H1 (cell line): ENCODE results near the gene VPS35L. TPM values are rescaled to one million over a fixed set of nuclear protein-coding genes. Genes with fewer than 3 reads are reported as not detected.

ENCODE experiments used
- CTCF ChIA-PET: fragments of 300-600 bp; sonication (Branson Sonifier 250); formaldehyde crosslinking; loops from one replicate; lab custom pipeline; 2021; ENCODE audit not compliant: partially characterized antibody; lab: Charles Lee
- POLR2A ChIA-PET: fragments of 300-600 bp; sonication (Branson Sonifier 250); formaldehyde crosslinking; loops from one replicate; lab custom pipeline; 2021; ENCODE audit warnings: inconsistent platforms; ENCODE audit not compliant: partially characterized antibody; lab: Charles Lee
- DNase-seq, 2 experiments: peaks; one replicate each; pipeline versions ENCODE4 v3.0.0 to v3.0.0-alpha.2; 2010 to 2022; ENCODE audit warnings: low spot score in 2 of 2, low read depth in 1 of 2, mixed read lengths in 1 of 2
- FAIRE-seq: peaks from 2 replicates; lab custom pipeline; 2011; peaks lifted over from hg19 to GRCh38; lab: Jason Lieb, UNC
- H2AFZ ChIP-seq: 2 replicates; pipeline ENCODE4 v1.8.1; 2012; ENCODE audit warnings: low read length, inconsistent platforms
- H2AK5ac ChIP-seq: 2 replicates; pipeline ENCODE4 v1.6.1; 2013; ENCODE audit warnings: low read depth, low read length
- H2BK120ac ChIP-seq: replicated peaks from 2 replicates; pipeline ENCODE3; 2013; ENCODE audit warnings: low read depth, low read length, inconsistent platforms
- H2BK12ac ChIP-seq: 2 replicates; pipeline ENCODE4 v1.6.1; 2013; ENCODE audit warnings: low read depth, low read length
- H2BK15ac ChIP-seq: 2 replicates; pipeline ENCODE4 v1.6.1; 2013; ENCODE audit warnings: low read length
- H2BK20ac ChIP-seq: 2 replicates; pipeline ENCODE4 v1.6.1; 2013; ENCODE audit warnings: low read length
- H2BK5ac ChIP-seq: 2 replicates; pipeline ENCODE4 v1.6.1; 2013; ENCODE audit warnings: low read depth, low read length
- H3K14ac ChIP-seq: 2 replicates; pipeline ENCODE4 v1.6.1; 2013; ENCODE audit warnings: inconsistent platforms; ENCODE audit not compliant: insufficient read length
- H3K18ac ChIP-seq: 2 replicates; pipeline ENCODE4 v1.6.1; 2013; ENCODE audit warnings: low read length; ENCODE audit errors: extremely low read depth
- H3K23ac ChIP-seq: 2 replicates; pipeline ENCODE4 v1.6.1; 2013; ENCODE audit warnings: inconsistent platforms; ENCODE audit not compliant: insufficient read length
- H3K23me2 ChIP-seq: 2 replicates; pipeline ENCODE4 v1.6.1; 2013; ENCODE audit warnings: low read depth, low read length
- H3K27ac ChIP-seq: 2 replicates; pipeline ENCODE4 v1.6.1; 2011; ENCODE audit warnings: low read depth, low read length, inconsistent platforms
- H3K27me3 ChIP-seq, 4 experiments: replicated peaks in 1 of 4; 1 replicate in 1 of 4; 2 replicates in 3 of 4; pipeline versions ENCODE4 v1.6.1 to v1.8.1; 2011 to 2013; ENCODE audit warnings: low read length in 3 of 4, mild to moderate bottlenecking in 3 of 4, inconsistent platforms in 2 of 4, mixed read lengths in 2 of 4, moderate library complexity in 1 of 4; ENCODE audit not compliant: control insufficient read depth in 3 of 4, insufficient read depth in 3 of 4; ENCODE audit errors: extremely low read depth in 1 of 4
- H3K36me3 ChIP-seq, 4 experiments: 2 replicates each; pipeline versions ENCODE4 v1.6.1 to v1.8.1; 2011 to 2013; ENCODE audit warnings: mild to moderate bottlenecking in 4 of 4, low read length in 3 of 4, moderate library complexity in 2 of 4, control low read depth in 1 of 4, inconsistent platforms in 1 of 4; ENCODE audit not compliant: insufficient read depth in 4 of 4, control insufficient read depth in 2 of 4
- H3K4ac ChIP-seq: replicated peaks from 2 replicates; pipeline ENCODE3; 2013; ENCODE audit warnings: low read length, low read depth, mixed read lengths, inconsistent platforms; ENCODE audit not compliant: insufficient read length
- H3K4me1 ChIP-seq, 4 experiments: replicated peaks in 1 of 4; 1 replicate in 1 of 4; 2 replicates in 3 of 4; pipeline versions ENCODE4 v1.6.1 to v1.8.1; 2011 to 2013; ENCODE audit warnings: low read length in 3 of 4, inconsistent platforms in 2 of 4, mixed read lengths in 1 of 4; ENCODE audit not compliant: insufficient read depth in 4 of 4, control insufficient read depth in 3 of 4
- H3K4me2 ChIP-seq, 2 experiments: 2 replicates each; pipeline versions ENCODE4 v1.6.1 to v1.8.1; 2011 to 2013; ENCODE audit warnings: low read depth in 2 of 2, low read length in 2 of 2, control low read depth in 1 of 2, inconsistent platforms in 1 of 2, mild to moderate bottlenecking in 1 of 2; ENCODE audit not compliant: insufficient read depth in 1 of 2
- H3K4me3 ChIP-seq, 4 experiments: fragments of 200-600, 300-600 bp in 1 of 4; sonication (generic), shearing (Covaris generic), sonication (Bioruptor Twin) in 1 of 4; 2 replicates each; pipeline versions ENCODE4 v1.5.1 to v1.8.1; 2011 to 2016; ENCODE audit warnings: low read length in 4 of 4, low read depth in 3 of 4, control low read depth in 2 of 4, inconsistent platforms in 2 of 4, mild to moderate bottlenecking in 2 of 4, mixed read lengths in 1 of 4, moderate library complexity in 1 of 4; ENCODE audit not compliant: insufficient read depth in 2 of 4; ENCODE audit errors: extremely low read depth in 1 of 4
- H3K56ac ChIP-seq: replicated peaks from 2 replicates; pipeline ENCODE3; 2013; ENCODE audit warnings: low read depth, mild to moderate bottlenecking, mixed read lengths, low read length, inconsistent platforms; ENCODE audit not compliant: insufficient read length
- H3K79me1 ChIP-seq: 2 replicates; pipeline ENCODE4 v1.6.1; 2013; ENCODE audit warnings: low read depth, low read length, control low read depth
- H3K79me2 ChIP-seq, 2 experiments: 2 replicates each; pipeline versions ENCODE4 v1.6.1 to v1.8.1; 2012 to 2013; ENCODE audit warnings: low read length in 2 of 2, mild to moderate bottlenecking in 2 of 2, inconsistent platforms in 1 of 2; ENCODE audit not compliant: insufficient read depth in 2 of 2, control insufficient read depth in 1 of 2
- H3K9ac ChIP-seq, 4 experiments: replicated peaks in 1 of 4; 1 replicate in 1 of 4; 2 replicates in 3 of 4; pipeline versions ENCODE4 v1.6.1 to v1.8.1; 2011 to 2013; ENCODE audit warnings: low read depth in 3 of 4, low read length in 3 of 4, control low read depth in 2 of 4, mild to moderate bottlenecking in 2 of 4, moderate library complexity in 2 of 4, inconsistent platforms in 1 of 4; ENCODE audit errors: extremely low read depth in 1 of 4
- H3K9me3 ChIP-seq, 2 experiments: 2 replicates each; pipeline versions ENCODE4 v1.6.1 to v1.8.1; 2012 to 2013; ENCODE audit warnings: mild to moderate bottlenecking in 2 of 2, moderate library complexity in 2 of 2, control low read depth in 1 of 2, inconsistent platforms in 1 of 2, low read depth in 1 of 2, low read length in 1 of 2, mixed read lengths in 1 of 2; ENCODE audit not compliant: insufficient read depth in 2 of 2
- H4K20me1 ChIP-seq, 2 experiments: replicated peaks in 1 of 2; 2 replicates each; pipeline versions ENCODE3 to v1.8.1; 2011 to 2013; ENCODE audit warnings: inconsistent platforms in 2 of 2, low read length in 2 of 2, mild to moderate bottlenecking in 1 of 2; ENCODE audit not compliant: insufficient read depth in 2 of 2, control insufficient read depth in 1 of 2
- H4K5ac ChIP-seq: 2 replicates; pipeline ENCODE4 v1.6.1; 2013; ENCODE audit warnings: low read length, low read depth, mixed read lengths, inconsistent platforms; ENCODE audit not compliant: insufficient read length
- H4K8ac ChIP-seq: 2 replicates; pipeline ENCODE4 v1.8.0; 2013; ENCODE audit warnings: mild to moderate bottlenecking, moderate library complexity, low read length, inconsistent platforms; ENCODE audit not compliant: insufficient read depth; ENCODE audit errors: extremely low read depth
- H4K91ac ChIP-seq: replicated peaks from 2 replicates; pipeline ENCODE3; 2013; ENCODE audit warnings: low read length, mixed read lengths, inconsistent platforms; ENCODE audit not compliant: insufficient read length
- ATF2 ChIP-seq: IDR thresholded peaks from 2 replicates; pipeline ENCODE4 v1.6.1; 2012; ENCODE audit warnings: low read length, inconsistent platforms
- ATF3 ChIP-seq: IDR thresholded peaks from 2 replicates; pipeline ENCODE4 v1.6.1; 2011; ENCODE audit warnings: low read depth, mild to moderate bottlenecking, low read length; ENCODE audit not compliant: insufficient read depth
- CBX8 ChIP-seq: fragments of 300-800, 300-1000 bp; sonication (generic); IDR thresholded peaks from 2 replicates; pipeline ENCODE4 v1.7.1; 2016; ENCODE audit warnings: low read depth, low read length, borderline replicate concordance
- CHD1 ChIP-seq: IDR thresholded peaks from 2 replicates; pipeline ENCODE4 v1.6.1; 2012; ENCODE audit warnings: low read depth, low read length, improper control_type of control experiment
- CTCF ChIP-seq, 3 experiments: IDR thresholded peaks; 1 replicate in 2 of 3; 2 replicates in 1 of 3; pipeline versions ENCODE4 v1.5.1 to v1.6.1; 2011; ENCODE audit warnings: low read length in 3 of 3, mild to moderate bottlenecking in 3 of 3, inconsistent platforms in 2 of 3, low read depth in 1 of 3, moderate library complexity in 1 of 3; ENCODE audit not compliant: insufficient read depth in 1 of 3; ENCODE audit errors: control extremely low read depth in 1 of 3
- RAD21 ChIP-seq, 2 experiments: IDR thresholded peaks in 1 of 2; conservative IDR thresholded peaks in 1 of 2; 2 replicates each; pipeline ENCODE4 v1.6.1; 2011; ENCODE audit warnings: low read depth in 2 of 2, low read length in 2 of 2, improper control_type of control experiment in 1 of 2, inconsistent platforms in 1 of 2, mild to moderate bottlenecking in 1 of 2, moderate library complexity in 1 of 2
- WGBS, 2 experiments: shearing (Covaris generic) in 1 of 2; methylation state at CpG; one replicate each; pipeline versions ENCODE4 v1.1.6 to v1.1.7; 2013 to 2015; ENCODE audit warnings: low lambda C conversion rate in 2 of 2, mixed read lengths in 2 of 2, inconsistent platforms in 1 of 2, low coverage in 1 of 2, missing lambda C conversion rate in 1 of 2; ENCODE audit not compliant: insufficient replicate concordance in 2 of 2, insufficient coverage in 1 of 2, insufficient read length in 1 of 2; ENCODE audit errors: extremely low coverage in 1 of 2, missing lambda C conversion rate in 1 of 2; 5-methylcytosine and 5-hydroxymethylcytosine counted together
- polyA plus RNA-seq, 7 experiments: library from polyadenylated mRNA; depleted of rRNA in 3 of 7; stranded (reverse) in 5 of 7; unstranded in 2 of 7; fragments of >200 nt in 5 of 7; fragments of 200-250 nt in 2 of 7; gene quantifications; 1 replicate in 5 of 7; 2 replicates in 1 of 7; 4 replicates in 1 of 7; pipeline versions ENCODE4 v1.2.1 to v1.2.3, GENCODE V29; 2011 to 2013; ENCODE audit warnings: missing spikeins in 2 of 7, mixed read lengths in 2 of 7
- total RNA-seq: library from RNA; stranded (reverse); fragmentation: NEBNext Ultra II Directional; extraction: Animal tissue kit (Norgen Biotek cat#: 25700); gene quantifications from 2 replicates; pipeline ENCODE4 v1.2.1, GENCODE V29; 2021

VPS35L gene
- total and polyA plus RNA-seq, 2 of the 8 experiments (the other 6 are each of a cell fraction or from before 2014, with no cell fraction given), result 31.5 to 57.1 TPM

GRCh38 chr16:19559242-19559910 is 3.9 kb downstream of the VPS35L start:
- no peak overlapping the region for H2AFZ ChIP-seq
- H2BK12ac ChIP-seq, result no peak overlapping the region
- no peak overlapping the region for H3K56ac ChIP-seq
- ChIA-PET CTCF (interaction anchor here (0.7 to 3.7 kb wide), 8 partner anchors 17 to 329 kb away, joined by 3 to 10 read pairs (median 3); partner anchors contain the start of gene CCP110), POLR2A (no interaction called here)
- no peaks in the 10 kb centered on the region for H3K27me3 ChIP-seq
- no peak overlapping the region for H2AK5ac ChIP-seq
- 0 out of 4 replicates have a peak, but pooled peaks cover 0 to 3% of the 10 kb centered on the region in 2 experiments for H3K9me3 ChIP-seq
- H2BK15ac ChIP-seq, result no peak overlapping the region
- TF ChIP-seq CHD1 (no peak), CBX8 (no peak), RAD21 (IDR thresholded peaks at IDR 0.05 in 1 of 2, conservative IDR thresholded peaks at IDR 0.05 in 1 of 2; ENCODE audit: low read depth in 2 of 2, low read length in 2 of 2) (peak; percentile 56 to 63), ATF3 (no peak), CTCF (IDR thresholded peaks at IDR 0.05; ENCODE audit: control extremely low read depth in 1 of 3, insufficient read depth in 1 of 3, low read depth in 1 of 3, low read length in 3 of 3) (peak in 2 of 3 experiments; percentile 39 to 54; a peak in 2 of 4 replicates), ATF2 (peak; percentile 48; the same call in 1 of the 2 replicates)
- H4K20me1 ChIP-seq, result no peaks in the 10 kb centered on the region
- H3K23ac ChIP-seq, result no peak overlapping the region
- DNase-seq, result peak in 1 of 2 experiments; percentile 46
- H3K18ac ChIP-seq, result no peak overlapping the region
- no peak overlapping the region for H4K5ac ChIP-seq
- no peak overlapping the region for H3K27ac ChIP-seq
- H2BK5ac ChIP-seq, result no peak overlapping the region
- H3K23me2 ChIP-seq, result peaks cover 3% of the 10 kb centered on the region; the same call in 1 of the 2 replicates
- H4K8ac ChIP-seq, result no peak overlapping the region
- H2BK20ac ChIP-seq, result no peak overlapping the region
- peaks cover 0 to 10% of the 10 kb centered on the region in 2 experiments; a peak in 1 of 4 replicates for H3K79me2 ChIP-seq
- no peak overlapping the region for H2BK120ac ChIP-seq
- no peaks in the 10 kb centered on the region for H3K79me1 ChIP-seq
- H3K9ac ChIP-seq, result no peak overlapping the region
- H3K14ac ChIP-seq, result no peak overlapping the region
- H3K4me1 ChIP-seq, result peaks cover 0 to 4% (median 3%) of the 10 kb centered on the region in 4 experiments; a peak in 3 of 7 replicates
- no peaks in the 10 kb centered on the region for H3K36me3 ChIP-seq
- WGBS, 2 experiments, result 77% methylated on average over 7 of the region's 10 CpGs; no CpG with 5 or more reads in 1 of the 2 experiments
- no peak overlapping the region for H4K91ac ChIP-seq
- H3K4ac ChIP-seq, result no peak overlapping the region
- no peak overlapping the region for H3K4me2 ChIP-seq
- FAIRE-seq, result no peak
- no peak overlapping the region for H3K4me3 ChIP-seq
